HEK293 (cell line): ENCODE measurements around the gene ARL11.

Experiments
- CTCF ChIA-PET: fragments of 350-600 bp; formaldehyde crosslinking; extraction: SDS; loops from one replicate; lab custom pipeline; 2021; ENCODE audit warnings: antibody characterized with exemption; lab: Yijun Ruan, JAX
- POLR2A ChIA-PET: fragments of 300-600 bp; formaldehyde crosslinking; extraction: SDS; loops from one replicate; lab custom pipeline; 2020; ENCODE audit warnings: antibody characterized with exemption, inconsistent platforms; lab: Yijun Ruan, JAX
- H3K27ac ChIP-seq: fragments of 200-500 bp; sonication (Bioruptor generic); 2 replicates; pipeline ENCODE4 v1.5.1; 2014; ENCODE audit warnings: low read depth, low read length, control low read depth, inconsistent platforms; ENCODE audit errors: extremely low read depth
- H3K36me3 ChIP-seq, 2 experiments: fragments of 200-500 bp in 1 of 2; sonication (Bioruptor generic) in 1 of 2; 1 replicate in 1 of 2; 2 replicates in 1 of 2; pipeline ENCODE4 v1.5.1; 2014 to 2017; ENCODE audit warnings: inconsistent platforms in 2 of 2, low read length in 2 of 2; ENCODE audit not compliant: control insufficient read depth in 2 of 2, insufficient read depth in 1 of 2
- H3K4me1 ChIP-seq: fragments of 200-500 bp; sonication (Bioruptor generic); 2 replicates; pipeline ENCODE4 v1.5.1; 2014; ENCODE audit warnings: mild to moderate bottlenecking, low read length, inconsistent platforms; ENCODE audit not compliant: control insufficient read depth, insufficient read depth
- H3K4me3 ChIP-seq: 2 replicates; pipeline ENCODE4 v1.5.1; 2011; ENCODE audit warnings: low read depth, mild to moderate bottlenecking, control low read depth, low read length, moderate library complexity
- H3K9me3 ChIP-seq: fragments of 200-500 bp; sonication (Bioruptor generic); 2 replicates; pipeline ENCODE4 v1.5.1; 2014; ENCODE audit warnings: low read depth, low read length, inconsistent platforms; ENCODE audit not compliant: control insufficient read depth, insufficient read depth
- KLF1 ChIP-seq: fragments of 450-650 bp; formaldehyde crosslinking; IDR thresholded peaks from 2 replicates; pipeline ENCODE4 v1.5.1; 2016; ENCODE audit warnings: missing biosample characterization, missing genetic modification characterization
- KLF9 ChIP-seq: fragments of 450-650 bp; formaldehyde crosslinking; IDR thresholded peaks from 2 replicates; pipeline ENCODE4 v1.5.1; 2016; ENCODE audit warnings: missing biosample characterization, missing genetic modification characterization, low read depth
- RBAK ChIP-seq: fragments of 450-650 bp; formaldehyde crosslinking; IDR thresholded peaks from 2 replicates; pipeline ENCODE4 v1.5.1; 2016; ENCODE audit warnings: missing biosample characterization, missing genetic modification characterization
- ZIC2 ChIP-seq: fragments of 450-650 bp; formaldehyde crosslinking; IDR thresholded peaks from 2 replicates; pipeline ENCODE4 v1.5.1; 2016; ENCODE audit warnings: missing biosample characterization, missing genetic modification characterization
- ZNF184 ChIP-seq: fragments of 450-650 bp; IDR thresholded peaks from 2 replicates; pipeline ENCODE4 v1.5.1; 2018; ENCODE audit warnings: missing biosample characterization, mild to moderate bottlenecking, missing genetic modification characterization
- ZNF416 ChIP-seq: fragments of 450-650 bp; formaldehyde crosslinking; IDR thresholded peaks from 2 replicates; pipeline ENCODE4 v1.5.1; 2016; ENCODE audit warnings: missing biosample characterization, missing genetic modification characterization
- ZNF510 ChIP-seq: fragments of 450-650 bp; formaldehyde crosslinking; IDR thresholded peaks from 2 replicates; pipeline ENCODE4 v1.5.1; 2018; ENCODE audit warnings: mild to moderate bottlenecking, missing genetic modification characterization, missing biosample characterization; ENCODE audit not compliant: insufficient replicate concordance
- ZNF558 ChIP-seq: fragments of 450-650 bp; formaldehyde crosslinking; IDR thresholded peaks from 2 replicates; pipeline ENCODE4 v1.5.1; 2016; ENCODE audit warnings: missing biosample characterization, missing genetic modification characterization
- TF ChIP-seq, protein P1 (sequence below): fragments of 450-650 bp; formaldehyde crosslinking; IDR thresholded peaks from 2 replicates; pipeline ENCODE4 v1.5.1; 2016; ENCODE audit warnings: missing biosample characterization, missing genetic modification characterization
- TF ChIP-seq, protein P2 (sequence below): fragments of 450-650 bp; formaldehyde crosslinking; IDR thresholded peaks from 2 replicates; pipeline ENCODE4 v1.5.1; 2016; ENCODE audit warnings: missing biosample characterization, missing genetic modification characterization
- TF ChIP-seq, protein P3 (sequence below): fragments of 450-650 bp; formaldehyde crosslinking; IDR thresholded peaks from 2 replicates; pipeline ENCODE4 v1.5.1; 2016; ENCODE audit warnings: missing biosample characterization, missing genetic modification characterization
- TF ChIP-seq, protein P4 (sequence below): fragments of 450-650 bp; formaldehyde crosslinking; IDR thresholded peaks from 2 replicates; pipeline ENCODE4 v1.5.0; 2017; ENCODE audit warnings: missing biosample characterization, missing genetic modification characterization, borderline replicate concordance

The ARL11 gene

DNA sequence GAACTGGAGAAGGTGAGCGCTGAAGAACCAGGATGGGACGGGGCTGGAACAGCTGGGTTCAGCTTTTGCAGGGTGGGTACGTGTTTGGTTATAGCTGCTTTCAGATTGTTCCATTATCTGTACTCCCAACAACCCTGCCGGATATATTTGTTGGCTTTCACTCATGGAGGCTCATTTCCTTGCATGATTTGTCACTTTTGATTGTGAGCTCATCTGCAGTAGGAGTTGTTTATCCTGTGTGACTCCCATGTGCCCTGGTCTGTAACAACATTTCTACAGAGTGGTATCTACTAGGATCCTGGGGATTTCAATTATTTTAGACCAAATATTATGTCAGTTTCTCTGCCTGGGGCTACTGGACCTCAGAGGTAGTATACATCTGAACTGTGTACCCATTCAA lies 5.4 kb downstream of the ARL11 start (continued):
- TF ChIP-seq, protein P1, sequence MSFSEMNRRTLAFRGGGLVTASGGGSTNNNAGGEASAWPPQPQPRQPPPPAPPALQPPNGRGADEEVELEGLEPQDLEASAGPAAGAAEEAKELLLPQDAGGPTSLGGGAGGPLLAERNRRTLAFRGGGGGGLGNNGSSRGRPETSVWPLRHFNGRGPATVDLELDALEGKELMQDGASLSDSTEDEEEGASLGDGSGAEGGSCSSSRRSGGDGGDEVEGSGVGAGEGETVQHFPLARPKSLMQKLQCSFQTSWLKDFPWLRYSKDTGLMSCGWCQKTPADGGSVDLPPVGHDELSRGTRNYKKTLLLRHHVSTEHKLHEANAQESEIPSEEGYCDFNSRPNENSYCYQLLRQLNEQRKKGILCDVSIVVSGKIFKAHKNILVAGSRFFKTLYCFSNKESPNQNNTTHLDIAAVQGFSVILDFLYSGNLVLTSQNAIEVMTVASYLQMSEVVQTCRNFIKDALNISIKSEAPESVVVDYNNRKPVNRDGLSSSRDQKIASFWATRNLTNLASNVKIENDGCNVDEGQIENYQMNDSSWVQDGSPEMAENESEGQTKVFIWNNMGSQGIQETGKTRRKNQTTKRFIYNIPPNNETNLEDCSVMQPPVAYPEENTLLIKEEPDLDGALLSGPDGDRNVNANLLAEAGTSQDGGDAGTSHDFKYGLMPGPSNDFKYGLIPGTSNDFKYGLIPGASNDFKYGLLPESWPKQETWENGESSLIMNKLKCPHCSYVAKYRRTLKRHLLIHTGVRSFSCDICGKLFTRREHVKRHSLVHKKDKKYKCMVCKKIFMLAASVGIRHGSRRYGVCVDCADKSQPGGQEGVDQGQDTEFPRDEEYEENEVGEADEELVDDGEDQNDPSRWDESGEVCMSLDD (tag by site-specific recombination): no peak
- TF ChIP-seq, protein P2, sequence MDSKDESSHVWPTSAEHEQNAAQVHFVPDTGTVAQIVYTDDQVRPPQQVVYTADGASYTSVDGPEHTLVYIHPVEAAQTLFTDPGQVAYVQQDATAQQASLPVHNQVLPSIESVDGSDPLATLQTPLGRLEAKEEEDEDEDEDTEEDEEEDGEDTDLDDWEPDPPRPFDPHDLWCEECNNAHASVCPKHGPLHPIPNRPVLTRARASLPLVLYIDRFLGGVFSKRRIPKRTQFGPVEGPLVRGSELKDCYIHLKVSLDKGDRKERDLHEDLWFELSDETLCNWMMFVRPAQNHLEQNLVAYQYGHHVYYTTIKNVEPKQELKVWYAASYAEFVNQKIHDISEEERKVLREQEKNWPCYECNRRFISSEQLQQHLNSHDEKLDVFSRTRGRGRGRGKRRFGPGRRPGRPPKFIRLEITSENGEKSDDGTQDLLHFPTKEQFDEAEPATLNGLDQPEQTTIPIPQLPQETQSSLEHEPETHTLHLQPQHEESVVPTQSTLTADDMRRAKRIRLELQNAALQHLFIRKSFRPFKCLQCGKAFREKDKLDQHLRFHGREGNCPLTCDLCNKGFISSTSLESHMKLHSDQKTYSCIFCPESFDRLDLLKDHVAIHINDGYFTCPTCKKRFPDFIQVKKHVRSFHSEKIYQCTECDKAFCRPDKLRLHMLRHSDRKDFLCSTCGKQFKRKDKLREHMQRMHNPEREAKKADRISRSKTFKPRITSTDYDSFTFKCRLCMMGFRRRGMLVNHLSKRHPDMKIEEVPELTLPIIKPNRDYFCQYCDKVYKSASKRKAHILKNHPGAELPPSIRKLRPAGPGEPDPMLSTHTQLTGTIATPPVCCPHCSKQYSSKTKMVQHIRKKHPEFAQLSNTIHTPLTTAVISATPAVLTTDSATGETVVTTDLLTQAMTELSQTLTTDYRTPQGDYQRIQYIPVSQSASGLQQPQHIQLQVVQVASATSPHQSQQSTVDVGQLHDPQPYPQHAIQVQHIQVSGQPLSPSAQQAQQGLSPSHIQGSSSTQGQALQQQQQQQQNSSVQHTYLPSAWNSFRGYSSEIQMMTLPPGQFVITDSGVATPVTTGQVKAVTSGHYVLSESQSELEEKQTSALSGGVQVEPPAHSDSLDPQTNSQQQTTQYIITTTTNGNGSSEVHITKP (tag by site-specific recombination): no peak
- TF ChIP-seq KLF1 (tag by site-specific recombination) (no peak), RBAK (no peak), KLF9 (no peak), ZNF184 (no peak), ZNF510 (no peak), ZNF416 (tag by site-specific recombination) (no peak)
- TF ChIP-seq, protein P3, sequence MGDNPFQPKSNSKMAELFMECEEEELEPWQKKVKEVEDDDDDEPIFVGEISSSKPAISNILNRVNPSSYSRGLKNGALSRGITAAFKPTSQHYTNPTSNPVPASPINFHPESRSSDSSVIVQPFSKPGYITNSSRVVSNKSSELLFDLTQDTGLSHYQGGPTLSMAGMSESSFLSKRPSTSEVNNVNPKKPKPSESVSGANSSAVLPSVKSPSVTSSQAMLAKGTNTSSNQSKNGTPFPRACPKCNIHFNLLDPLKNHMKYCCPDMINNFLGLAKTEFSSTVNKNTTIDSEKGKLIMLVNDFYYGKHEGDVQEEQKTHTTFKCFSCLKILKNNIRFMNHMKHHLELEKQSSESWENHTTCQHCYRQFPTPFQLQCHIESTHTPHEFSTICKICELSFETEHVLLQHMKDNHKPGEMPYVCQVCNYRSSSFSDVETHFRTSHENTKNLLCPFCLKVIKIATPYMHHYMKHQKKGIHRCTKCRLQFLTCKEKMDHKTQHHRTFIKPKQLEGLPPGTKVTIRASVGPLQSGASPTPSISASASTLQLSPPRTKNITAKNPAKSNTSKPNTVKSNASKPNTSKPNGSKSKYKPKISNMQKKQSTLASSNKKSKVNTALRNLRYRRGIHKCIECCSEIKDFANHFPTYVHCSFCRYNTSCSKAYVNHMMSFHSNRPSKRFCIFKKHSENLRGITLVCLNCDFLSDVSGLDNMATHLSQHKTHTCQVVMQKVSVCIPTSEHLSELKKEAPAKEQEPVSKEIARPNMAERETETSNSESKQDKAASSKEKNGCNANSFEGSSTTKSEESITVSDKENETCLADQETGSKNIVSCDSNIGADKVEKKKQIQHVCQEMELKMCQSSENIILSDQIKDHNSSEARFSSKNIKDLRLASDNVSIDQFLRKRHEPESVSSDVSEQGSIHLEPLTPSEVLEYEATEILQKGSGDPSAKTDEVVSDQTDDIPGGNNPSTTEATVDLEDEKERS (tag by site-specific recombination): no peak

DNA sequence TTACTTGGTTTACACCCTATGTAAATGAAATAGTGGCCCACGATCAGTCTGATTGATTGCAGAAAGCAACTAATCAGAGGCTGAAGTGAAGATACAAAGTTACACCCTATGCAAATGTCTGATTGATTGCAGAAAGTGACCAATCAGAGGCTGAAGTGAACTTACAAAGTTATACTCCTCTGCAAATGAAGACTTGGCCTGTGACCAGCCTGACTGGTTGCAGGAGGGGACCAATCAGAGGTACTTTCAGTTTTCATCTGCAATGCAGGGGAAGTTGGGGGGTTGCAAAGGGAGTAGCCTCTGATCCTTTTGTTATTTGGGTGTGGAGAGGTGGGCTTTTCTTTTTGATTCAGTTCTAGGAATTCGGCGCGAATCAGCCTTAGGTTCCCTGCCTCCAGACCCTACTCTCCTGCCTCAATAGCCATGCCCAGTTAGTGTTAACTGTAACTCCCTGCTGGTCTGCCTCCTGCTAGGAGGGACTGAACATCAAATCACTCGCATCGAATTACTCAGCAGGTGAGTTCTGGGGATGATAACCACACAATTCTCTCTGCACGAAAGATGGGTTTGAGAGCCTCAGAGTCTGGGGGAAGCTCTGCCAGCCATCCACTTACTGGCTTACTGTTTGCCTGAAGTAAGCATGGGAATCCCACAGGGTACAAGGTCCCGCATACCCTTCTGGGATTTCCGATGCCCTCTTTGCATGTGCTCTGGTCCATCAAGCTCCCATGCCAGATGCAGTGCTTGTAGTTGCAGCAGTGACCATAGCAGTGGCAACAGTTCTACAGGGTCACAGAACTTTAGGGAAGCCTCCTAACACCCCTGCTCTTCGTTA lies 7.5 kb downstream of the ARL11 start:
- Histone ChIP-seq H3K4me1 (no peaks in the 10 kb centered on the region), H3K9me3 (no peaks in the 10 kb centered on the region), H3K27ac (no peak overlapping the region), H3K36me3 (no peaks in the 10 kb centered on the region), H3K4me3 (no peak overlapping the region)
- ChIA-PET POLR2A (no interaction called here), CTCF (no interaction called here)
- TF ChIP-seq ZIC2 (tag by site-specific recombination): peak; percentile 80
- TF ChIP-seq ZNF558 (tag by site-specific recombination): no peak

DNA sequence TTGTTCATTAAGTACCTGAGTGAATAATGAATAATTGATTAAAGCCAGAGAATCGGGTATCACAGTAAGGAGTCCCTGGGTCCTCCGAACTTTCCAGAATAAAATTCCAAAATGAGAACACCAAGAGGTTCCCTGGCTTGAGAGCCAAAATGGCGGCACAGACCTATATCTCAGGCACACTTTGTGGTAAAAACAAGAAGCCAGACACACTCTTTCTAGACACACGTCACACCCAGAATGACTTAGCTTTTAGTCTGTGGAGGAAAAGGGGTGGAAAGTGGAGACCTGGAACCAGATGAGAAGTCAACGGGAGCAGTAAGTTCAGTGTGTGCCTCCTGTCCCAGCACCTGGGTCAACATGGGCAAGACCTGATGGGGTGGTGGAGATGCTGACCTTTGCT lies 8.4 kb downstream of the ARL11 start:
- ChIA-PET CTCF (no interaction called here), POLR2A (no interaction called here)
- TF ChIP-seq, protein P4, sequence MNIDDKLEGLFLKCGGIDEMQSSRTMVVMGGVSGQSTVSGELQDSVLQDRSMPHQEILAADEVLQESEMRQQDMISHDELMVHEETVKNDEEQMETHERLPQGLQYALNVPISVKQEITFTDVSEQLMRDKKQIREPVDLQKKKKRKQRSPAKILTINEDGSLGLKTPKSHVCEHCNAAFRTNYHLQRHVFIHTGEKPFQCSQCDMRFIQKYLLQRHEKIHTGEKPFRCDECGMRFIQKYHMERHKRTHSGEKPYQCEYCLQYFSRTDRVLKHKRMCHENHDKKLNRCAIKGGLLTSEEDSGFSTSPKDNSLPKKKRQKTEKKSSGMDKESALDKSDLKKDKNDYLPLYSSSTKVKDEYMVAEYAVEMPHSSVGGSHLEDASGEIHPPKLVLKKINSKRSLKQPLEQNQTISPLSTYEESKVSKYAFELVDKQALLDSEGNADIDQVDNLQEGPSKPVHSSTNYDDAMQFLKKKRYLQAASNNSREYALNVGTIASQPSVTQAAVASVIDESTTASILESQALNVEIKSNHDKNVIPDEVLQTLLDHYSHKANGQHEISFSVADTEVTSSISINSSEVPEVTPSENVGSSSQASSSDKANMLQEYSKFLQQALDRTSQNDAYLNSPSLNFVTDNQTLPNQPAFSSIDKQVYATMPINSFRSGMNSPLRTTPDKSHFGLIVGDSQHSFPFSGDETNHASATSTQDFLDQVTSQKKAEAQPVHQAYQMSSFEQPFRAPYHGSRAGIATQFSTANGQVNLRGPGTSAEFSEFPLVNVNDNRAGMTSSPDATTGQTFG: no peak
- Histone ChIP-seq H3K9me3 (no peaks in the 10 kb centered on the region), H3K27ac (no peak overlapping the region), H3K4me3 (no peak overlapping the region), H3K4me1 (no peaks in the 10 kb centered on the region), H3K36me3 (no peaks in the 10 kb centered on the region)
